IPS-18a (cell line): Measurements from ENCODE around the gene CSMD2.
"Not testable (repeated sequence)": the region's sequence is repeated elsewhere in the genome, so short reads cannot be mapped to it uniquely, and the experiment has no call there.

ENCODE experiments used
- H3K27ac ChIP-seq: one replicate; pipeline ENCODE4 v1.5.1; 2013; ENCODE audit warnings: low read length
- H3K27me3 ChIP-seq: one replicate; pipeline ENCODE4 v1.6.1; 2013; ENCODE audit warnings: mild to moderate bottlenecking, low read length; ENCODE audit not compliant: control insufficient read depth, insufficient read depth
- H3K36me3 ChIP-seq: one replicate; pipeline ENCODE4 v1.6.1; 2013; ENCODE audit warnings: low read depth, low read length; ENCODE audit not compliant: control insufficient read depth
- H3K4me1 ChIP-seq: one replicate; pipeline ENCODE4 v1.6.1; 2013; ENCODE audit warnings: low read depth, low read length; ENCODE audit not compliant: control insufficient read depth
- H3K4me3 ChIP-seq: one replicate; pipeline ENCODE4 v1.5.1; 2013; ENCODE audit warnings: low read length
- H3K9ac ChIP-seq: one replicate; pipeline ENCODE4 v1.6.1; 2013; ENCODE audit warnings: mild to moderate bottlenecking, low read length, moderate library complexity
- H3K9me3 ChIP-seq: one replicate; pipeline ENCODE4 v1.6.1; 2013; ENCODE audit warnings: low read depth, low read length; ENCODE audit not compliant: control insufficient read depth

CSMD2 gene

DNA sequence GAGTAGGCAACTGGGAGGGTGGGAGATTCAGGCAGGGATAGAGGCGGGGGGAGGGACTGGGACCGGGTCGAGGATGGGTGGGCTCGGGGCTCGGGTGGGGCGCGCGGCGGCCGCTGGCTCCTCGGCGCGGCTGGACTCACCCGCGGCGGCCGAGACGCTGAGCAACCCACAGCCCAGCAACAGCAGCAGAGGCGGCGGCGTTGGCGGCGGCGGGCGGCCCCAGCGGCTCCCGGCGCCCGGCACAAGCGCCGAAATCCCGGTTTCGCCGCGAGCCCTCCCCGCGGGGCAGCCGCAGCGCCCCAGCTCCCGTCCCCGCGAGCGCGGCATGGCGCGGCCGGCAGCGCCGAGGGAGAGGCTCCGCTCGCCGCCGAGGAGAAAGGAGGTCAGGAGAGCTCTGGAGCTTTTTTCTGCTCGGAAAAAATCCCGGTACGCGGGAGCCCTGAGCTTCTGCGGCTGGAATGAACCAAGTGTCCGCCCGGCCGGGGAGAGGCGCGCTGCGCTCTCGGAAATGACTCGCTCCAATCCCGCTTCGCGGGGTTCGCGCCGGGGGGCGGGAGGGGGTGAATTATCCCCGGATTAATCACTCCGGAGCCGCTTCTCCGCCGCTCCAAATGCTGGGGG is at the start of gene CSMD2:
CSMD2 (minus strand) TSS at position 460 of the 621 bp plus-strand sequence; CDS start at position 327, 133 bp downstream.
- Histone ChIP-seq H3K27ac (no peak within 1 kb of the TSS), H3K9me3 (no peaks in the 10 kb centered on the region), H3K27me3 (peaks cover 6% of the 10 kb centered on the region), H3K36me3 (peaks cover under 1% of the 10 kb centered on the region), H3K4me1 (peaks cover 19% of the 10 kb centered on the region), H3K4me3 (peak within 1 kb of the TSS; percentile 88), H3K9ac (peak within 1 kb of the TSS; percentile 90)

DNA sequence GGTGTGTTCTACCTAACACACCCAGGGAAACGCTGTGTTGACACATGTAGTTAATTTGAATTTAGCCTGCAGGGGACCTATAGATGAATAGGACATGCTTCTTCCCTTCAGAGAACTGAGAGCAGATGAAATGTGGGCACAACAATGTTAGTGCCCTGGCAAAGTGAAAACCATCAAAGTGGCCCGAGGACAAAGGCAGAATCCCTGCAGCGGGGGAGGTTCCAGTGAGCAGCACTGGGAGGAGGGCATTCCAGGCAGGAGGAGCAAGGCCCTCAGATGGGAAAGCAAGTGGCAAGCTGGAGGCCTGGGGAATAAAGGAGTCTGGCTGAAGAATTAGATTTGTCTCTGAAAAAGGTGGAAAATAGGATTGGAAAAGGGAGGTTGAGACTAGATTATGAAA is 48.9 kb upstream of the CSMD2 start:
- H3K4me3 ChIP-seq, result no peak overlapping the region
- H3K9me3 ChIP-seq, result no peaks in the 10 kb centered on the region
- no peak overlapping the region for H3K9ac ChIP-seq
- peaks cover 6% of the 10 kb centered on the region for H3K4me1 ChIP-seq
- no peaks in the 10 kb centered on the region for H3K27me3 ChIP-seq
- no peaks in the 10 kb centered on the region for H3K36me3 ChIP-seq
- H3K27ac ChIP-seq, result no peak overlapping the region

DNA sequence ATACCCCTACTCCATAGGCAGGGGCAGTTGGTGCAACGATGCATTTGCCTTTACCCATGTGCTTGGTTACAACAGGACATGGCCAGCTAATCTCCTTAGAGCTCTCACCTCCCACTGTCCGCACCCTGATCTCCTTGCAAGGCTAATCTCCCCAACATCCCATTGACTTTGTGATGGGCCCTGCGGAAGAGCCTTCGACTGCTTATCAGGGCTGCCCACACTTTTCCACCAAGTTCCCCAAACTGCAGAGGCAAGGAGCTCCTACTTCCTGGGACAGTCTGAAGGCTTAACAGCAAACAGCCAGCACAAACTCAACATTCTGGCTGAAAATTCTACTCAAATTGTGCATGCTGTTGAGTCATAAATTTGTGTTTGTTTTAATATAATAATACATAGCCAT is 47.6 kb upstream of the CSMD2 start:
- Histone ChIP-seq H3K27ac (no peak overlapping the region), H3K9ac (no peak overlapping the region), H3K9me3 (no peaks in the 10 kb centered on the region), H3K4me3 (no peak overlapping the region), H3K36me3 (no peaks in the 10 kb centered on the region), H3K27me3 (no peaks in the 10 kb centered on the region), H3K4me1 (peaks cover 6% of the 10 kb centered on the region)

- Histone ChIP-seq H3K36me3 (peaks cover 6% of the 10 kb centered on the region), H3K9ac (no peak overlapping the region), H3K4me3 (no peak overlapping the region), H3K27me3 (no peaks in the 10 kb centered on the region), H3K4me1 (no peaks in the 10 kb centered on the region), H3K9me3 (no peaks in the 10 kb centered on the region), H3K27ac (no peak overlapping the region)
Measured at GRCh38 chr1:34199927-34200326, 34.9 kb upstream of the CSMD2 start.

- Histone ChIP-seq H3K36me3 (no peaks in the 10 kb centered on the region), H3K9ac (no peak overlapping the region), H3K4me1 (peaks cover 23% of the 10 kb centered on the region), H3K4me3 (no peak overlapping the region), H3K27ac (no peak overlapping the region), H3K27me3 (peaks cover 3% of the 10 kb centered on the region), H3K9me3 (peaks cover 7% of the 10 kb centered on the region)
Measured at GRCh38 chr1:34192621-34193020, 27.6 kb upstream of the CSMD2 start.

- Histone ChIP-seq H3K36me3 (no peaks in the 10 kb centered on the region), H3K9me3 (peaks cover 7% of the 10 kb centered on the region), H3K27me3 (peaks cover 3% of the 10 kb centered on the region), H3K4me3 (no peak overlapping the region), H3K9ac (no peak overlapping the region), H3K27ac (no peak overlapping the region), H3K4me1 (peaks cover 27% of the 10 kb centered on the region)
Measured at GRCh38 chr1:34190692-34191091, 25.7 kb upstream of the CSMD2 start.

- Histone ChIP-seq H3K9ac (no peak overlapping the region), H3K27me3 (peaks cover 3% of the 10 kb centered on the region)
Measured at GRCh38 chr1:34188985-34189384, 24.0 kb upstream of the CSMD2 start.

GRCh38 chr1:34188418-34188817 is 23.4 kb upstream of the CSMD2 start:
- Histone ChIP-seq H3K9ac (no peak overlapping the region), H3K4me3 (no peak overlapping the region), H3K9me3 (peaks cover 7% of the 10 kb centered on the region), H3K27me3 (peaks cover 3% of the 10 kb centered on the region), H3K27ac (no peak overlapping the region), H3K36me3 (no peaks in the 10 kb centered on the region), H3K4me1 (peaks cover 26% of the 10 kb centered on the region)

More at GRCh38 chr1:34188985-34189384, 24.0 kb upstream of the CSMD2 start:
- peaks cover 27% of the 10 kb centered on the region for H3K4me1 ChIP-seq
- peaks cover 7% of the 10 kb centered on the region for H3K9me3 ChIP-seq
- H3K4me3 ChIP-seq, result no peak overlapping the region
- no peak overlapping the region for H3K27ac ChIP-seq
- H3K36me3 ChIP-seq, result no peaks in the 10 kb centered on the region

- Histone ChIP-seq H3K9ac (no peak overlapping the region), H3K27ac (no peak overlapping the region), H3K9me3 (peaks cover 7% of the 10 kb centered on the region), H3K4me3 (no peak overlapping the region), H3K4me1 (peaks cover 18% of the 10 kb centered on the region), H3K36me3 (no peaks in the 10 kb centered on the region), H3K27me3 (peaks cover 3% of the 10 kb centered on the region)
Measured at GRCh38 chr1:34186741-34187494, 21.9 kb upstream of the CSMD2 start.

- not testable (repeated sequence) for H3K9ac ChIP-seq, H3K27me3 ChIP-seq, H3K9me3 ChIP-seq, H3K36me3 ChIP-seq, H3K4me3 ChIP-seq, H3K27ac ChIP-seq
- H3K4me1 ChIP-seq, result peaks cover 24% of the 10 kb centered on the region
Measured at GRCh38 chr1:34183381-34183780, 18.4 kb upstream of the CSMD2 start.

DNA sequence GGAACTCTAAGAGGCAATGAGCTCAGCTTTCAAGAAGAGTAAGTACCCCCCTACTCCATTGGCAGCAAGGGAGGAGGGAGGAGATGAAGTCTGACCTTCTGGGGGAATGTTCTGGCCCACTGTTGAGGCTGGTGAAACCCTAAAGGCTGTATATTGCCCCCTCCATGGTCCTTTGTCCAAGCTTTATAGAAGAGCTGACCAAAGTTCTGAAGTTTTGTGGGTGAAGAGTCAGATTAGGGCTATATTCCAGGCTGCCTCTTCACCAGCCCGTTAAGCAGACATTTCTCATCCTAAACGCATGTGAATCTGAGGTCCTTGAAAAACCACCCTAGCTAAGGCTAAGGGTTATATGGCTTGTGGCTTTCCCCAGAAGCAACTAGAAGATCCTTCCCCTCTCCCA is 13.0 kb upstream of the CSMD2 start:
- Histone ChIP-seq H3K9me3 (no peaks in the 10 kb centered on the region), H3K27me3 (peaks cover 6% of the 10 kb centered on the region), H3K4me1 (peaks cover 13% of the 10 kb centered on the region), H3K27ac (no peak overlapping the region), H3K9ac (no peak overlapping the region), H3K4me3 (no peak overlapping the region), H3K36me3 (no peaks in the 10 kb centered on the region)
